ENCODE measurements around the gene GUCA1A.
"Not testable (repeated sequence)": the region's sequence is repeated elsewhere in the genome, so short reads cannot be mapped to it uniquely, and the experiment has no call there.

GUCA1A gene

DNA sequence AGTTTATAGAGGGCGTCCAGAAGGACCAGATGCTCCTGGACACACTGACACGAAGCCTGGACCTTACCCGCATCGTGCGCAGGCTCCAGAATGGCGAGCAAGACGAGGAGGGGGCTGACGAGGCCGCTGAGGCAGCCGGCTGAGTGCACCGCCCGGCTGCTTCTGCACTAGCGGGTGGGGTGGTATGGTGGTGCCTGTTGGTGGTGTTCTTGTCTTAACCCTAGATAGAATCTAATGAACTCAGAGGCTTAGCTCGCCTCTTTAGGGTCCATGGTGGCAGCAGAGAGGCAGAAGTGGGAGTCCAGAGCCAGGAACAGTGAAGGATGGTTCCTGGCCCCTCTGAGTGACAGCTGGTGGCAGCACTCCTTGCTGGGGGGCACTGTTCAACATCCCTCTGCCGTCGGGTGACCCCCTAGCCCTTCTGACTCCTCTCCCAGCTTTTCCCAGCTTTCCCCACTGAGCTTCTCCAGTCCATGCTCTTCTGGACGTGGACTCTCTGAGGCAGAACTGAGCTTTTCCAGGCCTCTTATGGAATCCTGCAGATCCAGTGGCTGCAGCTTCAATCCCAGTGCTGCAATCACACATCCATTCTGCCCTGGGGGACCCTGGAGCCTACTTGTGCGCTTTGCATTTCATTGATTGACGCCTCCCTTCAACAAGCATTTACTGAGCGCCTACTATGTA is 6.2 kb downstream of the GUCA1A start:
- no peak for DNase-seq

DNA sequence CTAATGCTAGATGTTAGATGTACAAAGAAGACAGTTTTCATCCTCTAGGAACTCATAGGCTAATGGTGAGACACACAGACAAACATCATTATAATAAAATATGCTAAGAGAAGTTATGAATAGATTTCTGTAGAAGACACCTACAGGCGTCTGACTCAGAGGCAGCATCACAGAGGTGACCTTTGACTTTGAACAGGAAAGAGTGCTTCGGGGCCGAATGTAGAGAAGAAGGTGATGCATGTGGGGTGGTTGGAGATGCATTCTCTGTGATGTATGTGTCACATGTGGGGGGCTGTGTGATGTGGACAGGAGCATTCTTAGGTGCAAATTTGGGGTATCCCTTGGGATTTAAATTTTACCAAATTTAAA is 6.8 kb downstream of the GUCA1A start:
- DNase-seq: no peak

- DNase-seq: no peak
Observed at GRCh38 chr6:42182101-42182500, 8.9 kb downstream of the GUCA1A start.

- DNase-seq: no peak
Observed at GRCh38 chr6:42184475-42184874, 11.3 kb downstream of the GUCA1A start.

DNA sequence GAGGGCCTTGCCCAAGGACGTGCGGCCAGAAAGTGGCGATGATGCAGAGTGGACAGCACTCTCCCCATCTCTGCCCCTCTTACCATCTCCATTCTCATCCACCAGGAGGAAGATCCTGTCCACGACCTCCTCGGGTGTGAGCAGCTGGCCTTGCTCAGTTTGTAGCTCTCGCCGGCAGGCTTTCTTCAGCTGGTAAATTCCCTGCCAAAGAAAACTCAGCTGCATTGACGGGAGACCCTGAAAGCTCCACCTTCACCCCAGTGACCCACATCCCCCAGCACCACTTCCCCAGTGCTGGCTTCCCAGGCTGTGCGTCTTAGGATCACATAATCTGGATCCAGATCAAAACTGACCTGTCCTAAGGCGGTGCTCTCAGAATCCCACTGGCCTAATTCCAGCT is 12.4 kb downstream of the GUCA1A start:
- DNase-seq: no peak

DNA sequence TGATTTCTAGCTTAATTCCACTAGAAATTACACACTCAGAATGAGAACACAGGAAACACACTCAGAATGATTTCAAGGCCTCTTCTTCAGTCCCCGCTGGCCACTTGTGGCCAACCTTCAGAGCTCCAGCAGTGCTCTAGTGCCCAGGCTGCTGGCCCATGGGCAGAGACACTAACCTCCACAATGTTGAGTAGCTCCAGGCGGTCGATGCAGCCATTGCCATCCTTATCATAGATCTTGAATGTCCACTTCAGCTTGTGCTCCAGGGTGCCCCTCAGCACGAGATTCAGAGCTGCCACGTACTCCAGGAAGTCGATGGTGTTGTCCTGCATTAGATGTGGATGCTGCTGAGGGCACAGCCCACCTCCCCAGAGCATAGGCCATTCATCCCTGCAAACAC is 15.2 kb downstream of the GUCA1A start:
- no peak for DNase-seq

DNA sequence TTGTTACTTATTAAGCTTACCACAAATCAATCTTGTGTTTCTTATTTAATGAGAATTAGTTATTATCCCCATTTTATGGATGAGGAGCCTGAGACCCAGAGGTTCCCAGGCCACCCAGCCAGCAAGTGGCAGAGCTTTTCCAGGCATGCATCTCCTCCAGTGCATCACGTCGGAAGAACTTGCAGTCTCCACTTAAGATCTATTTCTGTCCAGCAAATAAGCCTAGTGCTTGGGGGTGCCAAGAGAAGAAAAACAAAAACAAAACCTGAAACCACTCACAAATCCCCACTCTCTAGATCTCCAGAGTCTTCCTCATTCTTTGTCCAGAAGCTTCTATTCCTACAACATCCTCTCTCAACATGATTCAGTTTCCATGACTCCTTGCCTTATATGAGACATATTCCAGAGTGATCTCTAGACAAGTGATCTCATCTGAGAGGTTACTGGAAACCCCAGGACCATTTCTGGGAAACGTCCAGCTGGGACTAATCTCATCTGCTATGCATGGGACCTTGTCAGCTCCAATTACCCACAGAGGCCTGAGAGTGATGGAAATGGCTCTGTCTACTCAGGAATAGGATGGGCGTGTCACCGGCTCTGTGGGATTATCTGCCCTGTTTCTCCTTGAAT is 17.5 kb downstream of the GUCA1A start:
- no peak for DNase-seq

GRCh38 chr6:42192385-42192784 is 19.2 kb downstream of the GUCA1A start:
- DNase-seq: not testable (repeated sequence)

DNA sequence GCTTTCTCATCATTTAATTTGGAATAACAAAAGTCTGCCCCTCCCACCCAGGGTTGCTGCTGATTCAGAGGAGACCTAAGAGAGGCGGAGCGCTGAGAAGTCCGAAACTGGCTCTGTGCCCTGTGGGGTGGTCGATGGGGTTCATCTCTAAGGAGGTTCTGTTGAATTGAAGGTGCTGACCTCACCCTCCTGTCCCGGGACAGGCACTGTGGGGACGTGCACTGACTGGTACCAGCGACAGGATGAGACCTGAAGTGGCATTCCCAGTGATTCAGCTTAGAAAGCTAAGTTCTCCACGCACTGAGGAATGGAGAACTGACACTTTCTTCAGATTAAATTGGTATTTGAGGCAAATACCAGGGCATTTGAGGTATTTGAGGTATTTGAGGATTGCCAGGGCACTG is 20.3 kb downstream of the GUCA1A start:
- no peak for DNase-seq

DNA sequence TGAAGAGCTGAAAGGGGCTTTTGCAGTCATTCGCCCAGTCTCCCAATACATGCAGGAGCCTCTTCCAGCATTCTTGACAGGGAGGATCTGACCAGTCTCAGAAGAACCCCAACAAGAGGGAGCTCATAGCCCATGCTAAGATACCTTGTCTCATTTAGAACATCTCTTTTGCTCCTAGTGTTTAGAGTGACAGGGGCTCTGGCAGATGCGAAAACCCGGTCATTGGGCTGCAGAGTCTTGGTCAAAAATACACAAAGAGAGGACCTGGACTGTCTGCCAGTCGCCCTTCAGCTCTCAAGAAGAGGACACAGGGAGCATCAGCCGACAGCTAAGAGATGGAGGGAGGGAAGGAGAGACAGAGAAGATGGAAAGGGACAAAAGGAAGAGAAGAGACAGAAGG is 20.9 kb downstream of the GUCA1A start:
- DNase-seq: no peak

DNA sequence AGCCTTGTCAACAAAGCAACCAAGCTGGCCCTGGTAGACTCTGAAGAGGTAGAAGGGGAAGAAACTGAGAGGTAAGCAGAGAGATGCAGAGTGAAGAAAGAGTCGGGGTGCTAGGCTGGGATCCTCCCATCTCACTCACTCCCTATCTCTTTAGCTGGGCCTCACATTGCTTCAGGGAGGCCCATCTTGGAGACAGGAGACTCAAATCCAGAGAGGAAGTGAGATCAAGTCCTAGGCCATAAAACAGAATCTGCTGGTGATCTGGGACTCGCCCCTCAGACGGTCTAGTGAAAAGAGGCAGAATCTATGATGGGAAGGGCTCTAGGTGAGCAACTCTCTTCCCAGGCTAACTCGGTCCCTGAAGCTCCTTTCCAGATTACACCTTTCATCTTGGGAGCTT is 22.3 kb downstream of the GUCA1A start:
- DNase-seq: no peak

DNA sequence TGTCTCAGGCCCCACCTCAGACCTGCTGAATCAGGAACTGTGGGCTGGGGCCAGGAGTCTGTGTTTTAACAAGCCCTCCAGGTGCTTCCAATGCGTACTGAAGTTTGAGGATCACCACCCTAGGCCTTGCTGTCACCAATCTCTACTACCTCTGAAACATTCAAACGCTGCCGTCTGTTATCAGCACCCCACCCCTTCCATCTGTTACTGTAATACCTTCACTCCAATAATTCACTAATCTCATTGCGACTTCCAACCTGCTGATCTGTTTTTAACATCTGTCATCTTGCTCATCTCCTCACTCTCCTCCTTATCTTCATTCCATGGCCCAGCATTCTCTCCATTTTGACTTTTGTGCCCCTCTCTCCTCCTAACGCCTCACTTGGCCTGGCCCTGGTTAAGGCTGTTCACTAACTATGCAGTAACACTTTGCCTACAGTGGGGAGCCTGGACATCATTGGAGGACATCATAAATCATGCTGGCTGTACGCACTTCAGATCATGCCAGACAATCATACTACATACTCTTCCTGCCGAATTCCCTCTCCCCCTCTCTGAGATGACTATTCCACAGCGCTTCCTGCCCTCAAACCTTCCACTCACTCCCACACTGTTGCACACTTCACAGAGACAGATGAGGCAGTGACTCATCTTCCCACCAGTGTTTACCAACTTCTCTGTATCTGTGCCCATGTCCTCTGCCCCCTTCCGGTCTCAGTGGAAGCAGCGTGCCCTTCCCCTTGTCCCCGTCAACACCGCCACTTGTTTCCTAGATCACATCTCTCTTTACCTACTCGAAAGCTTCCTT is 24.6 kb downstream of the GUCA1A start:
- no peak for DNase-seq

DNA sequence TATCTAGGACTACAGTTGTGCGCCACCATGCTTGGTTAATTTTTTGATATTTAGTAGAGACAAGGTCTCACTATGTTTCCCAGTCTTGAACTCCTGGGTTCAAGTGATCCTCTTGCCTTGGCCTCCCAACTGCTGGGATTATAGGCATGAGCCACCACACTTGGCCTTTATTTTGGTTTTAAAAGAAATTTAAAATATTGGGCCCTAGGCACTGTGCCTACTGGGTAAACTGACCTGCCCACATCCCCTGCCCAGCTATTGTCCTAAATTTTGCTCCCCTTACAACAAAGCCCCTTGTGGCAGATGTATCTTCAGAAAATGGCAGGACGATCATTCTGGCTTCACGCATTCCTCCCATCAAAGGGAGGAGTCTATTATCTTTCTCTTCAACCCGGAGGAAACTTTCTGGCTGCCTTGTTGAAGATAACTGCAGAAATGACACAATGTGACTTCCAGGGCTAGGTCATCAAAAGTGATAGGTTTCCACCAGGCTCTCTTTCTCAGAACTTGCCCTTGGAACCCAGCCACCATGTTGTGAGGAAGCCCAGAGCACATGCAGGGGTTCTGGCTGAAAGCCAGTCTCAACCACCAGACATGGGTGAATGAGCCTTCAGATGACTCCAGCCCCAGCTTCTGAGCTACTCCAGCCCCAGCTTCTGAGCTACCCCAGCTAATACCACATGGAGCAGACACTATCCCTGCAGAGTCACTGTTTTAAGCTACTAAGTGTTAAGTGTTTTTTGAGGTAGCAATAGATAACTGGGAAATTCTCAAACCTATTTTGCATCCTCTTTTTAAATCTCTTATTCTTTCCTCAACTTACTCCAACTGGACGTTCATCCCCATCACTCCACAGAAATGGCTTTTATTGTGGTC is 26.2 kb downstream of the GUCA1A start:
- no peak for DNase-seq

GRCh38 chr6:42200035-42200434 is 26.9 kb downstream of the GUCA1A start:
- DNase-seq: no peak

- DNase-seq: no peak
Observed at GRCh38 chr6:42201382-42201781, 28.2 kb downstream of the GUCA1A start.

DNA sequence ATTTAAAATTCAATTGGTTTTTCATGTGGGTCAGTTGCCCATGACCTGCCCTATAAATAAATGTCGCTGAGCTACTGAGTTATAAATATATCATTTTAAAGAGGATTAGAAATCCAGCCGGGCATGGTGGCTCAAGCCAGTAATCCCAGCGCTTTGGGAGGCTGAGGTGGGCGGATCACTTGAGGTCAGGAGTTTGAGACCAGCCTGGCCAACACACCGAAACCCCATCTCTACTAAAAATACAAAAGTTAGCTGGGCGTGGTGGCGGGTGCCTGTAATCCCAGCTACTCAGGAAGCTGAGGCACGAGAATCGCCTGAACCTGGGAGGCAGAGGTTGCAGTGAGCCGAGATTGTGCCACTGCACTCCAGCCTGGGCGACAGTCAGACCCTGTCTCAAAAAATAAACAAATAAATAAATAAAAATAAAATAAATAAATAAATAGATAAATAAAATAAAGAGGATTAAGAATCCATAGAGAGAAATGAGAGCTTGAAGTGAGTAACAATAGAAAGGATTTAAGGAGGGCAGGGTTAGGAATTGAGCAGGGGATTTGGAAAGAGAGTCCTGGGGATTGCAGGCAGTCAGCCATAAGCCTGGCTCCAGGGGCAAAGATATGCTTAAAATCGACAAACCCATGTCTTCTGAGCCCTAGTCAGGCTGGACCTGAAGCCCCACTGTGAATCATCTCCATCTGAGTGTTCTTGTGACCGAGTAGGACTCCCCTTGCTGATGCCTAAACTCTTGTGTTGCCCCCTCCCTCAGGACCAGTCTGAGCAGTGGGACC is 29.2 kb downstream of the GUCA1A start:
- not testable (repeated sequence) for DNase-seq

GRCh38 chr6:42203183-42203582 is 30.0 kb downstream of the GUCA1A start:
- no peak for DNase-seq

- no peak for DNase-seq
Observed at GRCh38 chr6:42204768-42205282, 31.7 kb downstream of the GUCA1A start.

- not testable (repeated sequence) for DNase-seq
Observed at GRCh38 chr6:42207559-42207958, 34.4 kb downstream of the GUCA1A start.

GRCh38 chr6:42210551-42210950 is 37.4 kb downstream of the GUCA1A start:
- no peak for DNase-seq

- DNase-seq: no peak
Observed at GRCh38 chr6:42211726-42212125, 38.6 kb downstream of the GUCA1A start.

GRCh38 chr6:42212442-42212841 is 39.3 kb downstream of the GUCA1A start:
- no peak for DNase-seq

Measured in activated CD4-positive, CD25-positive, alpha-beta regulatory T cell treated with anti-CD3 and anti-CD28 coated beads, Interleukin-2, amount 50 U/mL, for 72 hours (primary cell).